ENCODE results near the gene RBM34. TPM values are rescaled to one million over a fixed set of nuclear protein-coding genes. Genes with fewer than 3 reads are reported as not detected.

The RBM34 gene
- total and polyA plus RNA-seq, 7 donors: 36.8 to 144 (median 76.3) TPM

- H3K27ac ChIP-seq: peak overlapping the region; percentile 91
- no peak for TF ChIP-seq CTCF (IDR thresholded peaks at IDR 0.05)
- 2% methylated on average over 35 of the region's 35 CpGs for WGBS, 3 donors
- peaks cover 13% of the 10 kb centered on the region for H3K4me1 ChIP-seq
- intact Hi-C loops (cut with DNase I): loop anchor here in 1 of 2 donors (5.0 kb wide), 1 partner anchor 34 kb away; the partner anchor contains the start of gene RBM34
- no peaks in the 10 kb centered on the region for H3K27me3 ChIP-seq (ENCODE audit: insufficient read depth in 3 of 3, low read length in 2 of 3)
- no peaks in the 10 kb centered on the region for H3K9me3 ChIP-seq
- ATAC-seq (peak in 1 of 4 donors; percentile 18), DNase-seq (no peak)
- peaks cover 0 to 40% of the 10 kb centered on the region in 2 donors for H3K36me3 ChIP-seq (ENCODE audit: insufficient read depth in 1 of 2, low read depth in 1 of 2)
- peak overlapping the region; percentile 99 for H3K4me3 ChIP-seq
Measured at GRCh38 chr1:235127732-235128455, 33.2 kb downstream of the RBM34 start.

GRCh38 chr1:235127203-235127602 is 33.8 kb downstream of the RBM34 start:
- intact Hi-C loops (cut with DNase I): loop anchor here in 1 of 2 donors (5.0 kb wide), 1 partner anchor 35 kb away; the partner anchor contains the start of gene RBM34
- TF ChIP-seq CTCF (IDR thresholded peaks at IDR 0.05): no peak
- Histone ChIP-seq H3K36me3 (ENCODE audit: insufficient read depth in 1 of 2, low read depth in 1 of 2) (peaks cover 0 to 34% of the 10 kb centered on the region in 2 donors), H3K27ac (peak overlapping the region; percentile 91), H3K4me3 (peak overlapping the region; percentile 99), H3K9me3 (no peaks in the 10 kb centered on the region), H3K27me3 (ENCODE audit: insufficient read depth in 3 of 3, low read length in 2 of 3) (no peaks in the 10 kb centered on the region), H3K4me1 (peaks cover 19% of the 10 kb centered on the region)
- WGBS, 3 donors: 22 to 35% (median 28%) methylated on average over 4 of the region's 4 CpGs
- DNase-seq: no peak
- ATAC-seq: no peak

DNA sequence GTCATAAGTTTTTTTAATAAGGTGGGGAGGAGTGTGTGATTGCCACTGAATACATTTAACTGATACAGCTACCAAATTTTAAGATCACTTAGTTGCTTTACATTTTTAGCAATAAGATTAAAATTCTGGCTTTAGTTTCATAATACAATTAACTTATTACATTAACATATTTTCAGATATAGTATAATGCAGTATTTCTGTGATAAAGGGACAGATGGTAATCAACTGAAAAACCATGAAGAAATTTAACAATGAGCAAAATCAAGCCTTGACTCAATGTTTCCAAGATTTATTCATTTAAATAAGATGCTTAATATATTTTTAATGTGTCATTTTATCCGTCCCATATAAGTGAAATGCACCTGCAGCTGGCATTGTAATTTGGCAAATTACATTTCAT is 36.4 kb downstream of the RBM34 start:
- Histone ChIP-seq H3K27ac (no peak overlapping the region), H3K9me3 (no peaks in the 10 kb centered on the region), H3K27me3 (ENCODE audit: insufficient read depth in 3 of 3, low read length in 2 of 3) (no peaks in the 10 kb centered on the region), H3K4me1 (peaks cover 19% of the 10 kb centered on the region), H3K36me3 (ENCODE audit: insufficient read depth in 1 of 2, low read depth in 1 of 2) (peaks cover 5 to 50% of the 10 kb centered on the region in 2 donors), H3K4me3 (no peak overlapping the region)
- no peak for ATAC-seq
- WGBS, 3 donors: 67 to 76% (median 68%) methylated on average over 1 of the region's 1 CpG
- TF ChIP-seq CTCF (IDR thresholded peaks at IDR 0.05): no peak
- intact Hi-C loops (cut with DNase I): loop anchor here in 1 of 2 donors (5.0 kb wide), 1 partner anchor 38 kb away; the partner anchor contains the start of gene RBM34
- DNase-seq: no peak

- no peaks in the 10 kb centered on the region for H3K9me3 ChIP-seq
- H3K27me3 ChIP-seq (ENCODE audit: insufficient read depth in 3 of 3, low read length in 2 of 3): no peaks in the 10 kb centered on the region
- no peak overlapping the region for H3K27ac ChIP-seq
- peaks cover 8 to 55% of the 10 kb centered on the region in 2 donors for H3K36me3 ChIP-seq (ENCODE audit: insufficient read depth in 1 of 2, low read depth in 1 of 2)
- DNase-seq (no peak), ATAC-seq (no peak)
- H3K4me1 ChIP-seq: peaks cover 19% of the 10 kb centered on the region
- intact Hi-C loops (cut with DNase I): no loop called here
- H3K4me3 ChIP-seq: no peak overlapping the region
- TF ChIP-seq CTCF (IDR thresholded peaks at IDR 0.05): no peak
- 93 to 96% (median 95%) methylated on average over 9 of the region's 9 CpGs for WGBS, 3 donors
Measured at GRCh38 chr1:235124111-235124510, 36.9 kb downstream of the RBM34 start.
